SK-N-MC (cell line): ENCODE measurements around the gene FAM181A.

ENCODE experiments used
- DNase-seq: peaks from one replicate; pipeline ENCODE4 v3.0.0-alpha.2; 2011; ENCODE audit warnings: low read depth, low spot score
- H3K27ac ChIP-seq: fragments of 200-600 bp; sonication (generic); 2 replicates; pipeline ENCODE4 v1.5.1; 2016; ENCODE audit warnings: mixed run types
- H3K36me3 ChIP-seq: fragments of 200-600 bp; sonication (generic); 2 replicates; pipeline ENCODE4 v1.6.1; 2017; ENCODE audit warnings: antibody characterized with exemption, low read length, mixed read lengths; ENCODE audit not compliant: insufficient read depth
- H3K4me3 ChIP-seq: fragments of 200-600 bp; sonication (generic); 2 replicates; pipeline ENCODE4 v1.5.1; 2016
- H3K9ac ChIP-seq: fragments of 200-600 bp; sonication (generic); 2 replicates; pipeline ENCODE4 v1.8.0; 2017; ENCODE audit warnings: mixed run types, mixed read lengths; ENCODE audit not compliant: insufficient read length
- H3K9me3 ChIP-seq: fragments of 200-600 bp; sonication (generic); 2 replicates; pipeline ENCODE4 v1.6.1; 2017; ENCODE audit warnings: low read depth, mild to moderate bottlenecking, antibody characterized with exemption, low read length, moderate library complexity, mixed read lengths
- EZH2 ChIP-seq: fragments of 200-600 bp; sonication (generic); IDR thresholded peaks from one replicate; pipeline ENCODE4 v1.6.1; 2017; ENCODE audit warnings: antibody characterized with exemption
- FOXP2 ChIP-seq: optimal IDR thresholded peaks from 2 replicates; pipeline ENCODE3; 2011; ENCODE audit warnings: mild to moderate bottlenecking, moderate library complexity; ENCODE audit not compliant: insufficient read depth; ENCODE audit errors: extremely low read length, control extremely low read depth
- POLR2AphosphoS5 ChIP-seq: IDR thresholded peaks from 2 replicates; pipeline ENCODE4 v1.6.1; 2012; ENCODE audit warnings: mild to moderate bottlenecking, low read depth, low read length, borderline replicate concordance

Gene FAM181A

GRCh38 chr14:93950948-93951634 is 23.9 kb downstream of the FAM181A start:
- H3K9ac ChIP-seq: no peak overlapping the region
- DNase-seq: no peak
- H3K4me3 ChIP-seq: no peak overlapping the region
- TF ChIP-seq FOXP2: no peak
- no peak for TF ChIP-seq POLR2AphosphoS5
- TF ChIP-seq EZH2: no peak
- no peak overlapping the region for H3K27ac ChIP-seq
- no peaks in the 10 kb centered on the region for H3K36me3 ChIP-seq
- H3K9me3 ChIP-seq: no peaks in the 10 kb centered on the region

- Histone ChIP-seq H3K27ac (no peak overlapping the region), H3K9ac (no peak overlapping the region), H3K36me3 (no peaks in the 10 kb centered on the region), H3K9me3 (no peaks in the 10 kb centered on the region), H3K4me3 (no peak overlapping the region)
- TF ChIP-seq EZH2 (no peak), FOXP2 (no peak), POLR2AphosphoS5 (no peak)
- no peak for DNase-seq
Measured at GRCh38 chr14:93951635-93952540, 24.7 kb downstream of the FAM181A start.

- Histone ChIP-seq H3K4me3 (no peak overlapping the region), H3K36me3 (no peaks in the 10 kb centered on the region), H3K9ac (no peak overlapping the region), H3K9me3 (no peaks in the 10 kb centered on the region), H3K27ac (no peak overlapping the region)
- DNase-seq: no peak
- no peak for TF ChIP-seq POLR2AphosphoS5
- no peak for TF ChIP-seq FOXP2
- TF ChIP-seq EZH2: no peak
Measured at GRCh38 chr14:93952829-93953228, 25.7 kb downstream of the FAM181A start.

GRCh38 chr14:93953263-93953662 is 26.1 kb downstream of the FAM181A start:
- no peak for DNase-seq
- Histone ChIP-seq H3K9me3 (no peaks in the 10 kb centered on the region), H3K4me3 (no peak overlapping the region), H3K9ac (no peak overlapping the region), H3K27ac (no peak overlapping the region), H3K36me3 (no peaks in the 10 kb centered on the region)
- TF ChIP-seq FOXP2: no peak
- no peak for TF ChIP-seq POLR2AphosphoS5
- no peak for TF ChIP-seq EZH2

GRCh38 chr14:93953739-93954515 is 26.8 kb downstream of the FAM181A start:
- Histone ChIP-seq H3K4me3 (no peak overlapping the region), H3K36me3 (no peaks in the 10 kb centered on the region), H3K27ac (no peak overlapping the region), H3K9me3 (no peaks in the 10 kb centered on the region), H3K9ac (no peak overlapping the region)
- TF ChIP-seq POLR2AphosphoS5 (no peak), EZH2 (no peak), FOXP2 (no peak)
- DNase-seq: no peak

GRCh38 chr14:93954516-93954830 is 27.3 kb downstream of the FAM181A start:
- Histone ChIP-seq H3K36me3 (no peaks in the 10 kb centered on the region), H3K4me3 (no peak overlapping the region), H3K27ac (no peak overlapping the region), H3K9ac (no peak overlapping the region), H3K9me3 (no peaks in the 10 kb centered on the region)
- DNase-seq: no peak
- TF ChIP-seq FOXP2 (no peak), EZH2 (no peak), POLR2AphosphoS5 (no peak)

GRCh38 chr14:93954900-93955849 is 28.0 kb downstream of the FAM181A start:
- Histone ChIP-seq H3K36me3 (no peaks in the 10 kb centered on the region), H3K4me3 (no peak overlapping the region), H3K9ac (no peak overlapping the region), H3K9me3 (no peaks in the 10 kb centered on the region), H3K27ac (no peak overlapping the region)
- TF ChIP-seq POLR2AphosphoS5: no peak
- TF ChIP-seq EZH2: no peak
- TF ChIP-seq FOXP2: no peak
- no peak for DNase-seq

GRCh38 chr14:93955850-93956481 is 28.8 kb downstream of the FAM181A start:
- no peak for DNase-seq
- TF ChIP-seq POLR2AphosphoS5 (no peak), EZH2 (no peak), FOXP2 (no peak)
- no peaks in the 10 kb centered on the region for H3K9me3 ChIP-seq
- H3K4me3 ChIP-seq: no peak overlapping the region
- H3K27ac ChIP-seq: no peak overlapping the region
- no peaks in the 10 kb centered on the region for H3K36me3 ChIP-seq
- no peak overlapping the region for H3K9ac ChIP-seq
